Measurements from ENCODE around the gene PRRC2A.

PRRC2A gene

DNA sequence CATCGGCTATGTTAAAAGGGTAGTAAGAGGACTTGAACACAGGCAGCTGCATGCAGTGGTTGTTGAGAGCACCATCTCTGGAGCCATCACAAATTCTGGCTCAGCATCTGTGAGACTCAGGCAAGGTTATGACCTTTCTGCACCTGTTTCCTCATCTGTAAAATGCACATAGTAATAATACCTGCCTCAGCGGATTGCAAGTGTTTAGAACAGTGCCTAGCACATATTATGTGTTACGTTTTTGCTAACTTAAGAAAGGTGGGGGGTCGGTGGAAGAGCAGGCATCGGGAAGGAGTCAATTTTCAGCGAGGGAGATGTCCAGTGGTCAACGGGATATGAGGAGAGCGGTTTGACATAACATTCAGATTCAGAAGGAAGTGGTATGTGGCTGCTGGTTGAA, 57.4 kb downstream of the PRRC2A start:
- TF ChIP-seq, protein P1, sequence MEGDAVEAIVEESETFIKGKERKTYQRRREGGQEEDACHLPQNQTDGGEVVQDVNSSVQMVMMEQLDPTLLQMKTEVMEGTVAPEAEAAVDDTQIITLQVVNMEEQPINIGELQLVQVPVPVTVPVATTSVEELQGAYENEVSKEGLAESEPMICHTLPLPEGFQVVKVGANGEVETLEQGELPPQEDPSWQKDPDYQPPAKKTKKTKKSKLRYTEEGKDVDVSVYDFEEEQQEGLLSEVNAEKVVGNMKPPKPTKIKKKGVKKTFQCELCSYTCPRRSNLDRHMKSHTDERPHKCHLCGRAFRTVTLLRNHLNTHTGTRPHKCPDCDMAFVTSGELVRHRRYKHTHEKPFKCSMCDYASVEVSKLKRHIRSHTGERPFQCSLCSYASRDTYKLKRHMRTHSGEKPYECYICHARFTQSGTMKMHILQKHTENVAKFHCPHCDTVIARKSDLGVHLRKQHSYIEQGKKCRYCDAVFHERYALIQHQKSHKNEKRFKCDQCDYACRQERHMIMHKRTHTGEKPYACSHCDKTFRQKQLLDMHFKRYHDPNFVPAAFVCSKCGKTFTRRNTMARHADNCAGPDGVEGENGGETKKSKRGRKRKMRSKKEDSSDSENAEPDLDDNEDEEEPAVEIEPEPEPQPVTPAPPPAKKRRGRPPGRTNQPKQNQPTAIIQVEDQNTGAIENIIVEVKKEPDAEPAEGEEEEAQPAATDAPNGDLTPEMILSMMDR (IDR thresholded peaks at IDR 0.05; ENCODE audit: control insufficient read depth, insufficient read depth, low read depth, low read length, missing control alignments): no peak
- no peak overlapping the region for H3K4me3 ChIP-seq (ENCODE audit: control insufficient read depth, low read depth, low read length)
- no peak for DNase-seq (ENCODE audit: low read depth)

DNA sequence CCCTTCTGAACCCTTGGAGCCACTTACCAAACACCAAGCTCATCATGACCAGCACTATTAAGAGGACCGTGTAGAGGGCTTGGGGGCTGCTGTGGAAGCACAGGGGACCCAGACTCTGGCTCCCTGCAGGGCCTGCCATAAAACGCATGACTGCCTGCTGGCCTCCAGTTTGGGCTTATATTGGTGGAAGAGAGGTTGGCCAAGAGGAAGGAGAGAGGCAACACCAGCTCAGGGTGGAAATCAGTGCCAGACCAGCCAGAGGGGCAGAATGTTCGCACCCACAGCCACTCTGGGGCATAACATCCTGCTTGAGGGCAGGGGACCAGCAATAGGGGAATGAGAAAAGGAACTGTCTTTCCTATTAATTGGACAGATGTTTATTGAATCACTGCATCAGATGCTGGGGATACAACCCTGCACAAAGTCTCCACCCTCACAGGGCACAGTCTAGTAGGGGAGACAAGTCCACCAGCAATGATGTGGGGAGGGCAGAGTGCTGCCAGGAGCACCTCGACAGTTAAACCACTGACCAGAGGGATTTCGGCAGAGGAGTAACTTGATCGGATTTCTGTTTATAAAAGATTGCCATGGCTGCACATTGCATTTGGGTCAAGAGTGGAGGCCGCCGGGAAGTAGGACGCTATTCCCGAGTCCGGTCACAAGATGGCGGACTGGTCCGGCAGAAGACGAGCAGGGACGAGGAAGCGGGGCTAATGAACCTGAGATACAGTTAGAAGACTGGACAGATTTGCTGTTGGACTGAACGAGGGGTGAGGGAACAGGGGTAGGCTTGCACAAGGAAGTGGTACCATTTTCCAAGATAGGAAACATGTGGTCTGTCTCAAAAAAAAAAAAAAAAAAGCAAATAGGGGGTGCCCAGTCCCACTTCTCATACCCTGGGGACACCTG, 60.0 kb downstream of the PRRC2A start, which contains the start of gene LY6G5C:
Gene LY6G5C (minus strand): TSS at position 842 of the 909 bp plus-strand sequence. CDS start 694 bp downstream, at position 148.
- H3K4me3 ChIP-seq (ENCODE audit: control insufficient read depth, low read depth, low read length): peak within 1 kb of the TSS; percentile 48
- DNase-seq (ENCODE audit: low read depth): peak; percentile 81
- TF ChIP-seq, protein P1 (IDR thresholded peaks at IDR 0.05; ENCODE audit: control insufficient read depth, insufficient read depth, low read depth, low read length, missing control alignments): peak; percentile 86

DNA sequence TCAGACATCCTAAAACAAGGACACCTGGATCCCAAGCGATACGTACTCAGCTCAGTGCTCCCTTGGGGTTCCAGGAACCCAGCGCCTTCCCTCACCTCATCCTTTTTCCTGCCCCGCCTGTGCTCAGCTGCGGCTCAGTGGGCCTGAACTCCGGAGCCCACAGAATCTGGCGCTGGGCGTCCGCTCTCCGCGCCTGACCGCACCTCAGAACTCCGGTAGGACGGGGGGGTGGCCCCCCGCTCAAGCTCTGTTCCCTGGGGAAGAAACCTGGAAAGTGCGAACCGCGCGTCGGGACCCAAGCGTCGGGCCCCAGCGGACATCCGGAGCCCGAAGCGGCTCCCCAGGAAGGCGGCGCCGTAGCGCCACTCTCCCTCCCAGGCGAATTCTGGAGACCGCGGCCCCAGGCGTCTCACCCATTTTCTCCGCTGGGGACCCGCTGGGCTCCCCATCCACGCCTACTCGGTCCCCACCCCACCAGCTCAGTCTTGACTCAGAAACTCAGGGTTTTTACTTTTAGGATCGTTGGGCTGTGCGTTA, 60.7 kb downstream of the PRRC2A start:
- peak overlapping the region; percentile 48 for H3K4me3 ChIP-seq (ENCODE audit: control insufficient read depth, low read depth, low read length)
- TF ChIP-seq, protein P1 (IDR thresholded peaks at IDR 0.05; ENCODE audit: control insufficient read depth, insufficient read depth, low read depth, low read length, missing control alignments): no peak
- DNase-seq (ENCODE audit: low read depth): no peak

DNA sequence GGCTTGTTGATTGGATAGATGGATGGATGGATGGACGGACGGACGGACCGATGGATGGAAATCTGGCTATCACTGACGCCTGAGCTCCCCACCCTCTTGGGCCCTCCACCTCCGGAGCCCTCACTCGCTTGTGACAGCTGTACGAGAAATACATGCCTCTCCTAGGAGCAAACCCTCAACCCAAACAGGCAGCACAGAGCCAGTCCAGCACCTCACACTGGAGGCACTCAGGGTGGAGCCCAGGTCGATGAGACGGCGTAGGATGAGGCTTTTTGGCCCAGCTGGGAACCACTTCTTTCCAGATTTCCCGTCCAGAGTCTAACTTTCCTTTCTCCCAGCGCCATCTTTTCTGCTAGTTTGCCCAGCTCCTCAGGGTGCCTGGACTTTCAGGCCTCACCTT, 63.1 kb downstream of the PRRC2A start:
- TF ChIP-seq, protein P1 (IDR thresholded peaks at IDR 0.05; ENCODE audit: control insufficient read depth, insufficient read depth, low read depth, low read length, missing control alignments): no peak
- no peak overlapping the region for H3K4me3 ChIP-seq (ENCODE audit: control insufficient read depth, low read depth, low read length)
- no peak for DNase-seq (ENCODE audit: low read depth)

DNA sequence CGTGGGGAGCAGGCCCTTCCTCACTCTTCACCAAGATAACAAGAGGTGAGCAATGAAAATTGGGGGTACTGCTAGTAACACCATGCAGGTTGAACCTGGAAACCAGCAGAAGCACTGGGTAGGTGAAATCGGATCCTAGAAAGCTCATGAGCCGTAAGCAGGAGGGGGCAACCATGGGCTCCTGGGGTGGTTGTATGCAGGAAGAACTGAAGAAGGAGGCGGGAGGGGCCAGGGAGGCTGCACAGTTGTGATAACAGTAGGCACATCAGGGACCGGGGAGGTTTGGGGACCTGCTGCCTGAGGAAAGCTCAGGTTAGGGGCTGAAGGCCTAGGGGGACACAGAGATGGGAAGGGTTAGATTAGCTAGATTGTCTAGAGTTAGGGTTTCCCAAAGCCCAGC, 66.0 kb downstream of the PRRC2A start:
- TF ChIP-seq, protein P1 (IDR thresholded peaks at IDR 0.05; ENCODE audit: control insufficient read depth, insufficient read depth, low read depth, low read length, missing control alignments): no peak
- no peak overlapping the region for H3K4me3 ChIP-seq (ENCODE audit: control insufficient read depth, low read depth, low read length)

DNA sequence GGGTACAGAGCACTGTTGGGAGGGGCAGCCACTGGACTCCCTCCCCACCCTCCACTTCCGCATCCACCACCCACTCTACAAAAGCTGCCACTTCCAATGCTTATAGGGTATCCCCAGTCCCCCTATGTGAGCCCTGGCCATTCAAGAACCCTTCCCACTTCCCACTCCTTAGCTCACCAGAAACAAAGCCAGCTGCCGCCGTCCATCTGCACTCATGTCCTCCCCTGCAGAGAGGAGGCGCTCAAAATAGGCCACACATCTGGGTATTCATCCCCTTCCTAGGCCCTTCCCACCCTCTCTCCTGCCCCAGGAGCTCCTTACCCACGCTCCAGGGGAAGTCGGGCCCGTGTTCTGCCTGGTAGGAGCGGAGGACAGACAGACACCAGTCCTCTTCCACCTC, 66.8 kb downstream of the PRRC2A start:
- no peak for DNase-seq (ENCODE audit: low read depth)
- no peak overlapping the region for H3K4me3 ChIP-seq (ENCODE audit: control insufficient read depth, low read depth, low read length)
- TF ChIP-seq, protein P1 (IDR thresholded peaks at IDR 0.05; ENCODE audit: control insufficient read depth, insufficient read depth, low read depth, low read length, missing control alignments): no peak

More for the DNA sequence above, 66.0 kb downstream of the PRRC2A start:
- DNase-seq (ENCODE audit: low read depth): no peak
